Central memory CD4-positive, alpha-beta T cell (primary cell): Measurements from ENCODE around the gene LRRC74A.
"Not testable (repeated sequence)": the region's sequence is repeated elsewhere in the genome, so short reads cannot be mapped to it uniquely, and the experiment has no call there.

ENCODE experiments used
- DNase-seq: peaks from one replicate; pipeline ENCODE4 v3.0.0; 2022

The LRRC74A gene

DNA sequence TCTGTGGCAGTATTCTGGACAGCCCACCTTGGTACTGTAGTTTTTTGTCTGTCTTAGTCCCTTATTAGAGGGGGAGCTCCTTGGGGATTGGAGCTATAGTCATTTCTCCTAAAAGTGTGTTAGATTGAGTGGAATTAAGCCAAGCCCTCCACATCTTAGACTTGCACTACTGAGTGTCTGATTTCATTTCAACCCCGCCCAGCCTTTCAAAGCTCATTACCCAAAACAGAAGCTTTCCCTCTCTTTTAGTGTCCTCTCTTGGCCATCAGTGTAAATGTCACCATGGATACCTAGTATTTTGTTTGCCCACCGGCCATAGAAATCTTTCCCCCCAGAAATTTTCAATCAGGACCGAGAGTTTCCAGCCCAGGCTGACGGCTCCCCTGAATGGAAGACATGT lies 74.5 kb downstream of the LRRC74A start:
- no peak for DNase-seq

DNA sequence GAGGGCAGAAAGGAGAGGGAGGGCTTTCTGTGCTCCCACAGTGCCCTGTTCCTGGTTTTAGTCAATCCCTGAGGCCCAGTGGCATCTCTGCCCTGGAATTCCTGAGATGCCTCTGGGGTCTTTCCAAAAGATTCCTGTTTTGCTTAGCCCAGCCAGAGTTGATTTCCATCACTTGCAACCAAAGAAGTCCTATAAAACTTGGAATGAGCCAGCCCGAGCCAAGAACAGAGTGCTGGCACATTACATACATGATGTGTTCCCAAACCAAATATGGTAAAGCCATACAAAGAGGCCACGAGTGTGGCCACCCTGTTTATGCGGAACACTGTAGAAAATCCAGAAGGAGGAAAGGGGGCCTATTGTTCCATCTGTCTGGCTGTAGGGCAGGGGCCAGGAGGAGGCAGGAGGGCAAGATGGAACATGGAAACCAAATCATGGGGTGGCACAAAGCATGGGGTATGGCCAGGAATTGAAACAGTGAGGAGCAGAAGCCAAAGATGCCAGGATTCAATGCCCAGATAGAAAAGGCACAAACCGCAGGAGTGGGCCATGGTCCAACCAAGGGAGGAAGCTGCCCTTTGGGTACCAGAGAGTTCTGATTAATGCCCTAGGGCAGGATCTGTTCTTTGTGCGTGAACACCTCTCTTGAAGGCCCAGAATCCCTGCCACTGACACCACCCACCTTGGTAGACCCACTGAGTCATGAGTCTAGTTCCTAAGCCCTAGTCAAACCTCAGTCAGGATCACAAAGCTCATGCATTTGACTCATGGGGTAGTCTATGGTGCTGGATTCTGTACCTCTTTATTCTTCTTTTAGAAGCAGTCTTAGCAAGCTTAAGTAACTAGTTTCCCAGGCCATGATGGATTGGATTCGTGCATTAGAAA lies 75.2 kb downstream of the LRRC74A start:
- DNase-seq, result no peak

DNA sequence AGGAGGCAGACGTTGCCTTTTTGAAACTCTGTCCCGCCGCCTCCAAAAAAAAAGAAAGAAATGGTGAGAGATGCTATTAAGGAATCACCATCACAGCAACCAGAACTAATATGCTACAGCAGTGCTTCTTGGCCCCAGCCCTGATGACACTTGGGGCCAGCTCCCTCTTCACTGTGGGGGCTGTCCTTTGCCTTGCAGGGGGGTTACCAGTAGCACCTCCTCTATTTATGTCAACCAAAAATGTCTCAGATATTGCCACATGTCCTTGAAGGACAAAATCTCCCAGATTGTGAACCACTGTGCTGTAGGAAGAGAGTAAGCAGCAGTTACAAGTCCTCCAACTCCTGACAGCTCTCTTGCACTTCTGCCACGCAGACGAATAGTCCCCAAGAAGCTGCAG lies 76.4 kb downstream of the LRRC74A start:
- no peak for DNase-seq

DNA sequence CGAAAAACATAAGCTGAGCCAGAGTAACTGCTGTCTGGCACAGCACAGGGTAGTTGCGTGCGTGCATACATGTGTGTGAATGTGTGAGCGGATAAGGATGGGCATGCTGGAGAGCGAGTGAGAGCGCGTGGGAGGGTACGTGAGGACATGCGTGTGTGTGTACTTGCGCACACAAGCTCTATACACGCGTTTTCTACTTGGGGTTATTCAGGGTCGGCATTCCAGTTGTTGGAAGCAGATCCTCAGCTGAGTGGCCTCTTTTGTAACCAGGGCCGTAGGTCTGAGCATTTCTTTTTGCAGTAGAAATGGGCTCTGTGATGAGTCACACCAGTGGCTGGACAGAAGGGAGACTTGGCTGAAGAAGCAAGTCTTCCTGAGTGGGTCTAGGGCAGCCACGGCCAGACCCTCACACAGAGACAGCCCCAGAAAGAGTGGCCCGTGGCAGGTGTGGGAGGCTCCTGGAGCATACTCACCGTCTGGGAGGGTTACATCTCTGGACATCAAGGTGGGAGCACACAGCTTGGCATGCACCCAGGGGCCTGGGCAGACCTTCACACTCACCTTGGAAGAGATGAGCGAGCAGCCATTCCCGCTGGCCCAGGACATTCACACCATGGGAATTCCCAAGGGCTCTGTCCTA lies 78.0 kb downstream of the LRRC74A start:
- DNase-seq, result no peak

DNA sequence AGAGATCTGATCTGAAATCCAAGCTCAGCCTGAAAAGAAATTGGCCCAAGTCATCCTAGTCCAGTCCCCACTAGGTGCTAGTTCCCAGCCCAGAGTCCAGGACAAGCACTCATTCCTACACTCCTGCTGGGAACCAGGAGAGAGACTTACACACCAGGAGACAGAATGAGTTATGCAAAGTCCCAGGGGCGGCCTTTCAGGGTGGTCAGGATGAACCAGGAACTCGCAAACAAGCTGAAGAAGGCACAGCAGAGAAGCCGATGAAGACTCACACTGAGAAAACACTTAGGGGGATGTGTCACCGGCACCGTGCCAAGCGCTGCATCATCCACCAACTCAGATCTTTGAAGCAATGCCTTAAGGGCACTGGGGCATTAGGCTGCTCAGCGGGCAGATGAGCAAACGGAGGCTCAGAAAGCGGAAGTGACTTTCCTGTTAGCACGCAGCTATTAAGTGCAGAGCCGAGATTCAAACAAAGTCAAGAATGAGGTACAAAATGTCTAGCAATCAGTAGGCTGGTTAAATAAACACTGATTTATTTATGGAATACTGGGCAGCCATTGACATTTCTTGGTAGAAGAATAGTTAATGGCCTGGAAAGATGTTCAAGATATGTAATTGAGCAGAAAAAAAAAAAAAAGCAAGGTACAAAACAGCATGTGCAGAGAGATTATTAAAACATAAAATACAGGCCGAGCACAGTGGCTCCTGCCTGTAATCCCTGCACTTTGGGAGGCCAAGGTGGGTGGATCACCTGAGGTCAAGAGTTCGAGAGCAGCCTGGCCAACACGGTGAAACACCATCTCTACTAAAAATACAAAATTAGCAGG lies 78.7 kb downstream of the LRRC74A start:
- DNase-seq, result peak; percentile 56

DNA sequence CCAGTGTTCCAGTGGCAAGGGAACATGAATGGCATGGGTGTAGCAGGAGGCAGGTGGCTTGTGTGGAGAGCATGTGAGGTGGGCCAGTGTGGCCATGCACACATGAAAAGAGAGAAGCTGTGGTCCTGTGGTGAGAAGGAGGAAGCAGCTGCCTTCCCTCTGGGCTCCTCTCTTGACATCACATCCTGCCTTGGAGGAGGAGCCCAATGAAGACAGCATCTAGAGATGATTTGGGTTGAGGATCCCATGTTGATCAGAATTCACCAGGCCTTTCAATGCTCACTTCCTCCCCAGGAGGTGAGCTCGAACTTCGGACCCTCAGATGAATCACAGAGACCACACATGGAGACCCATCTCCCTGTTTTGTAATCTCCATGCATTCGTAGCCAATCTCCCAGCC lies 82.6 kb downstream of the LRRC74A start:
- DNase-seq, result peak; percentile 78

DNA sequence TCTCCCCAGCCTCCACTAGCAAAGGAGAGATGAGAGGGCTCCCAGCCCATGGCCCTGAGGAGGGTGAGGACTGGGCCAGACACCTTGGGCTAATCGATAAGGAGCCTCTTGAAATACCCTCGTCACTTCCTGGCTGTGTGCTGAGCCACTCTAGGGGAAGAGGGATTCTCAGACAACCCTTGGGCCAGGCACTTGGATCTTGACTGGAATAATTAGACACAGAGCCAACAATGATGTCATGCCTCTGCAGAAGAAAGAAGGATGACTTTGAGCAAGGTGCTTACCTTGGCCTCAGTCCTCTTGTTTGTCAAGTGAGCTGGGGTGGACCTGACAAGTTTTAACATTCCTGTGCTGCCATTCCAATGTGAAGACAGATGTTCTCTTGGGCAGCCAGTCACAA lies 83.1 kb downstream of the LRRC74A start:
- no peak for DNase-seq

DNA sequence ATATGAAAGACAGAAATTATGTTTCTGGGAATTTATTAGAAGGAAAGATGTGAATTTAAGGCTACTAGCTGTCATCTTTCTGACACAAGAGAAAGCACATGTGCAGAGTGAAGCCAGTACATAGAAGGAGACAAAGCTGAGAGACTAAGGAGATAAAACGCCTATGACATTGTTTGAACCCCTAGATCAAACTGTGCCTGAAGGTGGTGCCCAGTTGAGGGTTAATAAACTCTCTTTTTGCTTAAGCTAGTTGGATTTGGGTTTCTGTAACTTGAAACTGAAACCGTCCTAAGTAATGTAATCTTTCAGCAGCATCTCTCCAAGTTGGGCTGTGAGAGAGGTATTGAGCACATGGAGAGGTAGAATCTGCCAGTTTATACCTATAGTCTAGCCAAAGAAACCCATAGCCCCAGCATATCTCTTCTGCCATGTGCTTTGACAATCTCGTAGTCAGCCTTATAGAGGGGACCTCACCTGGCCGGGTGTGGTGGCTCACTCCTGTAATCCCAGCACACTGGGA lies 84.2 kb downstream of the LRRC74A start:
- no peak for DNase-seq

DNA sequence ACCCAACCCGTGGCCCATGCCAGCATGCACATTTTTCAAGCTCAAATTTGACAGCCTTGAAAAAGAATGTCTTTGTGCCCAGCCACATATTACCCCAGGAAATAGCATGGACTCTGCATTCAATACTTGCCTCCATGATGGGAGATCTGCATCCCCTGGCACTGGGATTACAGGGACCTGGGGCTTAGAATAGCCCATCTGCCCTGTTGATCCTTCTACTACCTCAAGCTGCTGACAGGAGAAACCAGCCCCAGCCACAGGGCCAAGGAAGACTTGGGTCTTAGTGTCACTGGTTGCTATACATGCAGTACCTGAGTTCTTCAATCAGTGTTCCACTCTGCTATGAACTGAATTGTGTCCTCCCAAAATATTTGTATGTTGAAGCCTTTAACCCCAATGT lies 85.3 kb downstream of the LRRC74A start:
- DNase-seq, result no peak

DNA sequence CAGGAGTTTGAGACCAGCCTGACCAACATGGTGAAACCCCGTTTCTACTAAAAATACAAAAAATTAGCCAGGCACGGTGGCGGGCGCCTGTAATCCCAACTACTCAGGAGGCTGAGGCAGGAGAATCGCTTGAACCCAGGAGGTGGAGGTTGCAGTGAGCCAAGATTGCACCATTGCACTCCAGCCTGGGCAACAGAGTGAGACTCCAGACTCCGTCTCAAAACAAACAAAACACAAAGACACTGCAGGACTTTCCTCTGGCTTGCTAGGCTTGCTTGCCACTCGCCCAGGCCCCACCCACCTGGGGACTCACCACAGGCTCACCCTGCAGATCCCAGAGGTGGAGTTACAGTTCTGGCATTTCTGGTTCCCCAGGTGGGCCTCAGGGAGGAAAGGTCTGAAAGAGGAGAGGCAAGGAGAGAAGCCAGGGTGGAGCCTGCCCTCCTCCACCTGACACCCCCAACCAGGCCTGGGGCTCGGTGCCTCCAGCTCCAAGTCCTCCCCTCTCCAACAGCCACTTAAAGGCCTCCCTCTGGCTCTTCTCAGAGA lies 88.4 kb downstream of the LRRC74A start:
- not testable (repeated sequence) for DNase-seq

DNA sequence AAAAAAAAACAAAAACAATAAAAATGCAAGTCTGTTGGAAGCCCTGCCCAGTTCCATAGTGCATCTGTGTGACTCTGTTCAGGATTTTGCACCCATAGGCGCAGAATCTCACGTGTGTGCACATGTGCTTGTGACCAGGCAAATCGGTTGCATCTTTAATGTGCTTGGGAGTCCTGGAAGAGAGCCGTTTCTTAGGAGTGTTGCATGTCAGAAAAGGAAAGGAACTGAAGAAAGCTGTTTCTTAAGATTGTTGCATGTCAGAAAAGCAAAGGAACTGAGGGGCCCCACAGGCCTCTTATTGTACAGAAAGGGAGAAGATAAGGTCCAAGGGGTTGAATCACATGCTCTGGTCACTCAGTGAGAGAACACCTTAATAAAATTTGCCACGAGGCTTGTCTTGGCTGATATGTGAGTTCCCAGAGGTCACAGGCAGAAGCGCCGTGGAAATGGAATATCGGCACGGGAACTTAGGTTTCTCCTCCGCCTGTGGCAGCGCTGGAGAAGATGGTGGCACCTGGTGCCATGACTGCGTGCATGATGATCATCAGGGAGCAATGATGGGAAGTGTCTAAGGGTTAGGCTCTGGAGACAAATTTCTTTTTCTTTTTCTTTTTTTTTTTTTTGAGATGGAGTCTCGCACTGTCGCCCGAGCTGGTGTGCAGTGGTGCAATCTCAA lies 90.0 kb downstream of the LRRC74A start:
- no peak for DNase-seq

DNA sequence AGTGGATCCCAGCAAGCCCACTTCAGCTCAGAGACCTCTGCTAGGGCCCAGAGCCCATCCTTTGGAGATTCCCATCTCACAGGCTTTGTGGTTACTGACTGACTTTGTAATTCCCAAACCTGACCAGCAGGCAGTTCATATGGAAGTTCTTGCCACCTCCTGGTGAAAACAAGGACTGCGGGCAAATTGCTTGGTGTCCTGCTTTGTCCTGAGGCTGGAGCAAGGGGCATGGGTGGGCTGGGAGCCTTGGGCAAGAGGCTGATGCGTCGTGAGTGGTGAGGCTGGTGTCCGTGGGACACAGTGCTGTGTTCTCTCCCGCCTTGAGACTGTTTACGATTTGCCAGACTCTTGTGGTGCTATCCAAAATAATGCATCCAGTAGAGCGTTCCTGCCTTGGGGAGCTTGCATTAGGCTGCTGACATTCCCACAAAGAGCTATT lies 91.0 kb downstream of the LRRC74A start:
- DNase-seq, result no peak

DNA sequence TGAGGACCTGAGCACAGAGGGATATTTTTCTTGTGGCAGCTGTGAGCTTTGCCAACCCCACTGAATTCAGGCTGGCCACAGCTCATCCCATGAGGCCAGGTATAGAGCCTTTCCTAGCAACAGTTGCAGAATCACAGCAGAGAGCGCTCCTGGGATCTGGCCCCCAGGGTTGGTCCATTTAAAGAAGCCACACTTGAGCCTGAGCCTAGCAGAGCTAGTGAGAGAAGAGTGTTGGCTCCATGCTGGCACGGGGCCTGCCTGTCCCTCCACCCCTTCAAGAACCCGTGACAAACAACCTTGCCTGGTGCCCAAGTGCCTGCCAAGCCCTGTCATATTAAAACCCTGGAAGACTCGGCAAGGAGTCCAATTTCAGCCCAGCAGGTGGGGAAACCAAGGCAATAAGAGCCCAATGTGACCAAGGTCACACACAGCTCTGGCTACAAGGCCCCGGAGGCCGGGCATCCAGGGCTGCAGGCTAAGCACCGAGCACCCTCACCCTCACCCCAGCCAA lies 91.6 kb downstream of the LRRC74A start:
- no peak for DNase-seq

DNA sequence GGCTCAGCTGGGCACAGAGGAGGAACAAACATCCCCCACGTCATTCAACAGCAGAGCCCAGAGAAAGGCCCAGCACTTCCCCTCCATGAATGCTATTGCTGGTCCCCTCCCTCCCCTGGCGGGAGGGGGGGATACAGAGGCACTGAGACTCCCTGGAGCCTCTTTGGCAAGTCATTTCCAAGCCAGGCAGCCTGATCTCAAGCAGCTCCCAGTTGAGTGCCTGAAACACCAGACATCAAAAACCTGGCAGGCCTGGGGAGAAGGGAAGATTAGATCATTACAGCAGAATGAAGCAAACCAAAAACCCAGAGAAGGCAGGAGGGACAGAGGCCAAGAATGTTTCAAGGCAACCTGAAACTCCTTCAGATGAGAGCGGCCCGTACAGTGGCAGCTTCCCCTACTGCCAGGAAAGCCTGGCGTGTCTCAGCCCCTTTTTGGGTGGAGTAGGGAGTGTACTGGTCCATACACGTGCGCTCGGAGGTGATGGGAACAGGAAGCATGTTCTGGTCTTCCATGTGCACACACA lies 92.1 kb downstream of the LRRC74A start:
- no peak for DNase-seq

DNA sequence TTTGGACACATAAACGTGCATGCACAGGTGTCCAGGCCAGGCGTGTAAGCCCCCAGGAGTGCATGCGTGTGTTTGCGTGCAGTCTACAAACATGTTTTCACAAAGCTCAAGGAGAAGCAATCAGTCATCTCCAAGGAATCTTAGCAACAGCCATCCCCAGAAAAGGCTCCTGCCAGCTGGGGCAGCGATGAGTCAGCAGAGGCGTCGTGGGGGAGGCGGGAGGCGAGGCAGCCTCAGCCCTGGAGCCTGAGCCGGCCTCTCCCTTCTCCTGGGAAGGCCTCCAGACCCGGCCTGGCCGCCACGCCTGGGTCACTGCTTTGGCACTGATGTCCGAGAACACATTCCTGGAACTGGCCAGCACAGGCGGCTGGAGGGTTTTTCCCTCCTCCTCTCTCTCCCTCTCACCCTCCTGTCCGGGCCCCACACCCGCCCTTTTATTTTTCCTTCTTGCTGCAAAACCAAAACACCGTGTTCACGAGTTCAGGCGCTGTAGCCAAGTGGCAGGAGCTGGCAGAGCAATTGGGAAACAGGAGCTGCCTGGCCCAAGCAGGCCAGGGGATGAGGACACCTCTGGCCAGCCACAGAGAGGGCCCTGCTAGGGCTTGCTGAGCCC lies 92.7 kb downstream of the LRRC74A start:
- DNase-seq, result no peak
